Measurements from ENCODE around the gene GSTK1. TPM values are rescaled to one million over a fixed set of nuclear protein-coding genes. Genes with fewer than 3 reads are reported as not detected.

Gene GSTK1
- total RNA-seq, 1 donor from 2014 or later: 149 TPM

GRCh38 chr7:143227806-143228205 is 35.4 kb upstream of the GSTK1 start:
- TF ChIP-seq, protein P1, sequence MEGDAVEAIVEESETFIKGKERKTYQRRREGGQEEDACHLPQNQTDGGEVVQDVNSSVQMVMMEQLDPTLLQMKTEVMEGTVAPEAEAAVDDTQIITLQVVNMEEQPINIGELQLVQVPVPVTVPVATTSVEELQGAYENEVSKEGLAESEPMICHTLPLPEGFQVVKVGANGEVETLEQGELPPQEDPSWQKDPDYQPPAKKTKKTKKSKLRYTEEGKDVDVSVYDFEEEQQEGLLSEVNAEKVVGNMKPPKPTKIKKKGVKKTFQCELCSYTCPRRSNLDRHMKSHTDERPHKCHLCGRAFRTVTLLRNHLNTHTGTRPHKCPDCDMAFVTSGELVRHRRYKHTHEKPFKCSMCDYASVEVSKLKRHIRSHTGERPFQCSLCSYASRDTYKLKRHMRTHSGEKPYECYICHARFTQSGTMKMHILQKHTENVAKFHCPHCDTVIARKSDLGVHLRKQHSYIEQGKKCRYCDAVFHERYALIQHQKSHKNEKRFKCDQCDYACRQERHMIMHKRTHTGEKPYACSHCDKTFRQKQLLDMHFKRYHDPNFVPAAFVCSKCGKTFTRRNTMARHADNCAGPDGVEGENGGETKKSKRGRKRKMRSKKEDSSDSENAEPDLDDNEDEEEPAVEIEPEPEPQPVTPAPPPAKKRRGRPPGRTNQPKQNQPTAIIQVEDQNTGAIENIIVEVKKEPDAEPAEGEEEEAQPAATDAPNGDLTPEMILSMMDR (IDR thresholded peaks at IDR 0.05): no peak
- H3K36me3 ChIP-seq: no peaks in the 10 kb centered on the region
- H3K27me3 ChIP-seq: no peaks in the 10 kb centered on the region
- intact Hi-C loops (cut with DNase I): no loop called here
- DNase-seq (no peak), ATAC-seq (no peak)
- no peaks in the 10 kb centered on the region for H3K9me3 ChIP-seq
- H3K4me1 ChIP-seq: no peaks in the 10 kb centered on the region
- H3K4me3 ChIP-seq: no peak overlapping the region
- H3K27ac ChIP-seq: no peak overlapping the region

DNA sequence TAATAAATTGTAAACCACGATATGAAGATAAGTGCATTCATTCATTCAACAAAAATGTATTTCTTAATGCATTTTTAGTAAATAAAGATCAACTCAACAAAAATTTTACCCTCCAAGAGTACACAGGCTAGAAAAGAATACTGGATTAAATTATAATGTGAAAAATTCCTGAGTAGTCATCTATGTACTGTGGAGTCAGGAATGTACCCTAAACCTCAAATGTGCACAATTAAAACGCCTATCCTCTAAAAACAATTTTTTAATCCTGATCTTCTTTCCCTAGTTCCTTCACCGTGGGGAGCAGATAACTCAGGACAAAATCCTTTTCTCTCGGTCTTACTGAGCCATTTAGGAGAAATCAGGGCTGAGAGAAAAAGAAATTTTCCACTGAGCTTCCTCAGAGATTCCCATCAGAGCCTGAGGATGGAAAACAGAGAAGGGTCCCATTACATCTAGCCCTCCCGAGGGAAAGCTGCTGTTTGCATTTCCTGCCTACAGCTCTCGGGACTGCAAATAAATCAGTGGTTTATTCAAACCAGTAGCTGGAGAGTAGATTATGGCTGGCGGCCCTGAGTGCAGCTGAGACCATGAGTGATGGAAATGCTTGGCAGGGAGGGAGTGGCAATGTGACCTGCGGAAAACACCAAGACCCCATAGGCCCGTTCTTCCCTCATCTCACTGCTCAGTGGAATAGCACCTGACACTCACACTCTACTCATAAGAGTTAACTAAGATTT is 34.0 kb upstream of the GSTK1 start:
- Histone ChIP-seq H3K27me3 (no peaks in the 10 kb centered on the region), H3K9me3 (no peaks in the 10 kb centered on the region), H3K36me3 (no peaks in the 10 kb centered on the region), H3K4me3 (no peak overlapping the region), H3K4me1 (no peaks in the 10 kb centered on the region), H3K27ac (no peak overlapping the region)
- TF ChIP-seq, protein P1 (IDR thresholded peaks at IDR 0.05): no peak
- DNase-seq (no peak), ATAC-seq (no peak)
- intact Hi-C loops (cut with DNase I): no loop called here

- ATAC-seq (no peak), DNase-seq (no peak)
- Histone ChIP-seq H3K27ac (no peak overlapping the region), H3K36me3 (no peaks in the 10 kb centered on the region), H3K9me3 (no peaks in the 10 kb centered on the region), H3K27me3 (no peaks in the 10 kb centered on the region), H3K4me1 (no peaks in the 10 kb centered on the region), H3K4me3 (no peak overlapping the region)
- intact Hi-C loops (cut with DNase I): no loop called here
- TF ChIP-seq, protein P1 (IDR thresholded peaks at IDR 0.05): no peak
These were observed 32.4 kb upstream of the GSTK1 start for GRCh38 chr7:143230602-143231457.

- Histone ChIP-seq H3K4me1 (no peaks in the 10 kb centered on the region), H3K27ac (no peak overlapping the region), H3K4me3 (no peak overlapping the region), H3K27me3 (no peaks in the 10 kb centered on the region), H3K9me3 (no peaks in the 10 kb centered on the region), H3K36me3 (no peaks in the 10 kb centered on the region)
- no peak for DNase-seq
- intact Hi-C loops (cut with DNase I): no loop called here
- ATAC-seq: peak; percentile 36
- TF ChIP-seq, protein P1 (IDR thresholded peaks at IDR 0.05): no peak
These were observed 29.3 kb upstream of the GSTK1 start for GRCh38 chr7:143233816-143234532.

GRCh38 chr7:143234533-143234875 is 28.7 kb upstream of the GSTK1 start:
- intact Hi-C loops (cut with DNase I): no loop called here
- H3K27me3 ChIP-seq: no peaks in the 10 kb centered on the region
- no peak for ATAC-seq
- H3K4me1 ChIP-seq: no peaks in the 10 kb centered on the region
- no peaks in the 10 kb centered on the region for H3K9me3 ChIP-seq
- TF ChIP-seq, protein P1 (IDR thresholded peaks at IDR 0.05): no peak
- H3K4me3 ChIP-seq: no peak overlapping the region
- H3K27ac ChIP-seq: no peak overlapping the region
- no peak for DNase-seq
- H3K36me3 ChIP-seq: no peaks in the 10 kb centered on the region

All from upper lobe of right lung (tissue), 1 donor.